Esophagus squamous epithelium (tissue), 4 donors: ENCODE data around the gene SLC38A11.
"Not testable (repeated sequence)": the region's sequence is repeated elsewhere in the genome, so short reads cannot be mapped to it uniquely, and the experiment has no call there.

Experiments used
- CTCF ChIP-seq, 6 experiments: fragments of 450-650 bp in 4 of 6; fragments of 200-600 bp in 2 of 6; sonication (generic) in 2 of 6; IDR thresholded peaks; one replicate each; pipeline ENCODE4 v1.5.1; 2016 to 2019; ENCODE audit warnings: antibody characterized with exemption in 6 of 6, mild to moderate bottlenecking in 4 of 6, moderate library complexity in 4 of 6
- POLR2A ChIP-seq, 4 donors: fragments of 450-650 bp; IDR thresholded peaks; one replicate each; pipeline ENCODE4 v1.6.1; 2017; ENCODE audit warnings: antibody characterized with exemption in 4 of 4, mild to moderate bottlenecking in 4 of 4, moderate library complexity in 3 of 4

GRCh38 chr2:164866381-164866780 is 88.9 kb downstream of the SLC38A11 start:
- not testable (repeated sequence) for TF ChIP-seq CTCF, POLR2A (IDR thresholded peaks at IDR 0.05)
